ENCODE measurements around the gene RAB11B.
"Not testable (repeated sequence)": the region's sequence is repeated elsewhere in the genome, so short reads cannot be mapped to it uniquely, and the experiment has no call there.

The RAB11B gene

DNA sequence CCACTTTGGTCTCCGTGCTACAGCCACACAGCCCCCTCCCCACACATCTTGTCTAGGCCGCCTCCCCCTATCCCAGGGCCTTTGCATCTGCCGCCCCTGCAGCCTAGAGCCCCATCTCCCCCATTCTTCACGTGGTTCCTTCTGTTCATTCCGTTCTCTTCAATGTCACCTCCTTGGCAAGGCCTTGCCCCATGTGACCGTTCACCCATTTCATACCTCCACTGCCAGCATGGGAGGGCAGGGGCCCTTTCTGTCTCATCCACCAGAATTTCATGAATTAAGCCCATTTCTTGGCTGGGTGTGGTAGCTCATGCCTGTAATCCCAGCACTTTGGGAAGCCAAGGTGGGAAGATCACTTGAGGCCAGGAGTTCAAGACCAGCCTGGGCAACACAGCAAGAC lies 38.9 kb downstream of the RAB11B start:
- DNase-seq (ENCODE audit: low spot score) = no peak

DNA sequence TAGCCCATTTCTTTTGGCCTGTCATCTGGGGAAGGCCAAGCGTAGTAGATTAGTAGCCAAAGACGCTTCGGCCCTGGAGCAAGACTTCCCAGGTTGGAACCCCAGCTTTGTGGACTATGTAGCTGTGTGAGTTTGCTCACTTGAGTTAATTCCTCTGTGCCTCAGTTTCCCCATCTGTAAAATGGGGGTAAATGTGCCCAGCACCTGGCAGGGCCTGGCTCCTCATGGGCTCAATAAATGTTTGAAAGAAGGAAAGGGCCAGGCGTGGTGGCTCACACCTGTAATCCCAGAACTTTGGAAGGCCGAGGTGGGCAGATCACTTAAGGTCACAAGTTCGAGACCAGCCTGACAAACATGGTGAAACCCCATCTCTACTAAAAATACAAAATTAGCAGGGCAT lies 39.7 kb downstream of the RAB11B start:
- DNase-seq (ENCODE audit: low spot score) = no peak

DNA sequence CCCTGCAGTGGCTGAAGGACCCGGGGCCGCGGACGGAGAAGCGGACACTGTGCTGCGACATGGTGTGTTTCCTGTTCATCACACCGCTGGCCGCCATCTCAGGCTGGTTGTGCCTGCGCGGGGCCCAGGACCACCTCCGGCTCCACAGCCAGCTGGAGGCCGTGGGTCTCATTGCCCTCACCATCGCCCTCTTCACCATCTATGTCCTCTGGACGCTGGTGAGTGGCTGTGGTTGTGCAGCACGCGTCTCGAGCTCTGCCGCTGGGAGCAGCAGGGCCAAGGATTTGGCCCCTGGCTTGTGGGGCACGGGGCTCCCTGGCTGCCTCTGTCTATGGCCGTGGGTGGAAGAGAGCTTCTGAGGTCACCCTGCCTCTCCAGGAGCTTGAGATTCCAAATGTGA lies 40.5 kb downstream of the RAB11B start:
- DNase-seq (ENCODE audit: low spot score) = no peak

- DNase-seq (ENCODE audit: low spot score) = no peak
These were observed 48.1 kb downstream of the RAB11B start for GRCh38 chr19:8438236-8438635.

- DNase-seq (ENCODE audit: low spot score) = no peak
These were observed 51.8 kb downstream of the RAB11B start for GRCh38 chr19:8441725-8442544.

DNA sequence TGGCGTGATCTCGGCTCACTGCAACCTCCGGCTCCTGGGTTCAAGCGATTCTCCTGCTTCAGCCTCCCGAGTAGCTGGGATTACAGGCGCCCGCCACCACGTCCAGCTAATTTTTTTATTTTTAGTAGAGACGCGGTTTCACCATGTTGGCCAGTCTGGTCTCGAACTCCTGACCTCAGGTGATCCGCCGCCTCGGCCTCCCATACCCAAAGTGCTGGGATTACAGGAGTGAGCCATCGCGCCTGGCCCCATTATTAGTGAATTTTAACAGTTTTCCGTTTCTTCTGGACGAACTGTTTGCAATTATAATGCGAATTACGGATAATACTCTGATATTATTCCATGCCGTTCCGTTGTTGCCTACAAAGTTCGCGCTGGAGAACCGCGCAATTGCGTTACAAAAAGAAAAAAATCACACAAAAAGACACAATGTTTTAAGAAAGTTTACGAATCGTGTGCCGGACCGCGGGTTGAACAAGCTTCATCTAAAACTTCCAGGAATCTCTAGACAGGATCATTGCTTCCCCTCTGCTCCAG lies 54.0 kb downstream of the RAB11B start:
- DNase-seq (ENCODE audit: low spot score) = not testable (repeated sequence)

GRCh38 chr19:8444677-8445487 lies 54.7 kb downstream of the RAB11B start, which contains the start of gene HNRNPM:
Gene HNRNPM, plus strand, starts transcription at chr19:8444975. Its CDS starts 24 bp downstream, at chr19:8444999.
- peak; percentile 97 for DNase-seq (ENCODE audit: low spot score)

DNA sequence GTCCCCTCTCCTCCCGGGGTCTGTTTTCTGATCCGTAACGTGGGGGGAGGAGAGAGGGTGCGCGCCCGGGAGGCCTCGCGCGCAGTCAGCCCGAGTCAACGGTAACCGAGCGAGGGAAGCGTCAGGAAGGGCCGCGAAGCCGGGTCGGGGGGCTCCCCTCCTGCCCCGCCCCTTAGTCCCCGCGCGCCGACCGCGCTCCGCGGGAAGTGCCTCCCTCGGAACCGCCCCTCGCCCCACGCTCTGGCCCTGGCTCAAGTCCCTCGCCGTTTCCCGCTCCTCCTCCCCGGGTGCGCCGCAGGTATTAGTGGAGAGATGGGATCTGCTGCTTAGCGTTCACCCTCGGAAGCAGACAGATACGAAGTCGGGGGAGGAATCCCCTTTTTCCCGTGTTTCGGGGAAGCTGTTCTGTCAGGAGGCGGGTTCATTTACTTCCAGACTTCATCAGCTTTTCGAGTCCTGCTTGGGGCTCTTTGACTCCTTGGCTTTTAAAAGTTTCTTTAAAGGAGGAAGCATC lies 55.4 kb downstream of the RAB11B start:
- DNase-seq (ENCODE audit: low spot score) = peak; percentile 27

DNA sequence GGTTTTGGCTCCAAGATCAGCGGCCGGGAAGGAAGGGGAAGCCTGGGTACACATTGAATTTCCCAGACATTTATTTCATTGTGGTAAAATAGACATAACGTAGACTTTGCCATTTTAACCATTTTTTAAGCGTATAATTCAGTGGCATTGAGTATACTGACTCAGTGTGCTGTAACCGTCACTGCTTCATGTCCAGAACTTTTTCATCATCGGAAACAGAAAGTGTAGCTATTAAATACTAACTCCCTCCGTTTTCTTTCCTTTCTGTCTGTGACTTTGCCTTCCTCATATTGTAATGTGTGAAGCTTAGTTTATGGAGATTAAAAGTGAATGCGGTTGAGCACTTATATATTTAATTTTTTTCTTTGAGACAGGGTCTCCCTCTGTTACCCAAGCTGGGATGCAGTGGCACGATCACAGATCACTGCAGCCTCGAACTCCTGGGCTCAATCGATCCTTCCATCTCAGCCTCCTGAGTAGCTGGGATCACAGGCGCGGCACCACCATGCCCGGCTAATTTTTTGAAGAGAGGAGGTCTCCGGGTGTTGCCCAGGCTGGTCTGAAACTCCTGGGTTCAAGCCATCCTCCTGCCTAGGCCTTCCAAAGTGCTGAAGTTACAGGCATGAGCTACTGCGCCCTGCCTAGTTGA lies 56.0 kb downstream of the RAB11B start:
- no peak for DNase-seq (ENCODE audit: low spot score)

DNA sequence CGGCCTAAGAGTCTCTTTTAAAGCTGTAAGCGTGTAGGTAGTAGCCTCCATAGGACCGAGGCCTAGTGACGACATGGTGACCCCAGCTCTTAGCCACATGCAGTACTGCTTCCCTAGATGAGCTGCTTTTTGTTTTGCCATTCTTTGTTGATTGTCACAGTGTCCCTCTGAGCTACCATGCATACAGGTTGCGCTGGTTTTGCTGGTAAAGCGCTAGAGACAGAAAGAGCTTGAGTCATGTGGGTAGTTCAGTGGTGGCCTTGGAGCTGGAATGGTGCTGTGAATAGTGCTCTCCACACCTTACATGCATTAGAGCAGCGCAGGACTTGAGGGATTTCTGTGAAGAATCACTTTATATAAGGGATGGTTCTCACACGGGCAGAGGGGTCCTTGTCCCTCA lies 59.7 kb downstream of the RAB11B start:
- DNase-seq (ENCODE audit: low spot score) = no peak

DNA sequence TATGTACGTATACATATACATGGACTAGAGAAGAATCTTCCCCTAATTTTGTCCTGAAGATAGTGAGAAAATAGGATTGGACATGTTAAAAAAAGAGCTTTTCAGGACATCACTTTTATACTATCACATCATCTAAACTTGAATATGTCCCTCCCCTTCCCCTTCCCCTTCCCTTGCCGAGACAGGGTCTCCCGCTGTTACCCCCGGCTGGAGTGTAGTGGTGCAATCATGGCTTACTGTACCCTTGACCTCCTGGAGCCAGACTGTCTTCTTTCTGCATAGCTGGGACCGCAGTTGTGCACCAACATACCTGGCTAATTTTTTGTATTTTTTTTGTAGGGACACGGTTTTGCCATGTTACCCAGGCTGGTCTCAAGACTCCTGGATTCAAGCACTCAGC lies 61.2 kb downstream of the RAB11B start:
- no peak for DNase-seq (ENCODE audit: low spot score)

DNA sequence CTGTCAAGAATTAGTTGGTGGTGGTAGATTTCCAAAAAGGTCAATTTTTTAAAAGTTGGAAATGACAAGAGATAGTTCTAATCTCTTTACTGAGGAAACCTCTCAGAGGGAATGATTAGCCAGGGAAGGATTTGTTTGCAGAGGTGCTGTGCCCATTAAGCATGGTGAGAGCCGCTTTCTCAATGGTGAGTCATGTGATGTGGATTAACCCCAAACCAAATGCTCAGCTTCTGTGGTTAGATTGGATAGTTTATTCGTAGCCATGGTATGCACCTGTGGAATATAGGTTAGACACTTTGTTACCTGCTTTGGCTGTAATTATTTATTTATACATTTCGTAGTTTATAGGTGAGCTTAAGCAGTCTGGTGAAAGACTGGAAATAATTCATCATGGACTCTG lies 61.7 kb downstream of the RAB11B start:
- DNase-seq (ENCODE audit: low spot score) = peak; percentile 83

DNA sequence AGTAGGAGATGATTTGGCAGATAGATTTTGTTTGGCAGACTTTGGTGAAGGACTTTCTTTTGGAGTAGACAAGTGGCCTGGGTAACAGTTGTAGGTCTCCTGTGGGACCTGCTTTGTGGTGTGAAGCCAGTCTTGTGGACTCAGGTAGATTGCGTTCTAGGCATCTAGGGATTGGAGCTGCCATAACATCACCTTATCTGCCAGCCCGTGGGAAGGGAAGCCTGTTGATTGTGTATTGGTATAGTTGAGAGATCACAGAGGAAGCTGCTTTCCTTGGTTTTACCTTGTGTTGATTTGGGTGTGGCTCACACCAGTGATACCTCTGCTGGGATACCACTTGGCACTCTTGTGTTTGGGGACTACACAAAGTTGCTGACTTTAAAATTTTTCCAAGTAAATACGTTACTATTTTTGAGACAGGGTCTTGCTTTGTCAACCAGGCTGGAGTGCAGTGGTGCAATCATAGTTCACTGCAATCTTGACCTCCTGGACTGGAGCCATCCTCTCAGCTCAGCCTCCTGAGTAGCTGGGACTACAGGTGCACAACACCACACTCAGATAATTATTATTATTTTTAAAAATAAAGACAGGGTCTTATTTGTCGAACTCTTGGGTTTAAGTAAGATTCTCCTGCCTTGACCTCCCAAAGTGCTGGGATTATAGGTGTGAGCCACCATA lies 62.4 kb downstream of the RAB11B start:
- no peak for DNase-seq (ENCODE audit: low spot score)

DNA sequence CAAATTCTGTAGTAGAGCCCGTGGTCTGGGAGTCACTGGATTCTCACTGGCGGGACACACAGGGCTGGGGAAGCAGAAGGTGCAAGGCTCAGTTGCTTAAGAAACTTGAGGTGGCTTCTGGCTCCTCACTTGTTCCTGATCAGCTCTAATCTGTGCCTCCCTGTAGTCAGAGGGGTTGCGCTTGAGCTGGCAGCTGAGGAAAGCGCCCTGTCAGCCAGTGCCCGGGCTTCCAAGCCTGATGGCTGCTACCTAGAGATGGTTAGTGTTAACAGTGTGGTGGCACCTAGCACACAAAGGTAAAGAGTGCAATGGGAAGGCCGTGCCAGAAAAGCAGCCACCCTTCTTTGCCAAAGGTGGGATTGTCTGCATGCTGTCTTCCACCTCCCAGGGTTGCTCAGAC lies 63.5 kb downstream of the RAB11B start:
- DNase-seq (ENCODE audit: low spot score) = no peak

All from SW480 (cell line).